Liver (tissue), 3 donors: Measurements from ENCODE around the gene CCN2.
A peak's percentile ranks its signal among the peaks of the same experiment; 100 is the strongest.

Experiments
- CTCF ChIP-seq: fragments of 150-350 bp; IDR thresholded peaks from 2 replicates; pipeline ENCODE4 v1.5.1; 2017; ENCODE audit warnings: improper control_type of control experiment, low read depth, low read length; ENCODE audit not compliant: missing input control
- FOXA2 ChIP-seq: IDR thresholded peaks from 2 replicates; pipeline ENCODE4 v1.6.1; 2016; ENCODE audit warnings: antibody characterized with exemption
- GABPA ChIP-seq, 2 donors: IDR thresholded peaks in 1 of 2; conservative IDR thresholded peaks in 1 of 2; 2 replicates each; pipeline ENCODE4 v1.6.1; 2016; ENCODE audit warnings: antibody characterized with exemption in 2 of 2, mild to moderate bottlenecking in 1 of 2, moderate library complexity in 1 of 2
- HNF4G ChIP-seq: IDR thresholded peaks from 2 replicates; pipeline ENCODE4 v1.6.1; 2016; ENCODE audit warnings: antibody characterized with exemption
- JUND ChIP-seq, 2 donors: IDR thresholded peaks; 2 replicates each; pipeline ENCODE4 v1.6.1; 2016; ENCODE audit warnings: antibody characterized with exemption in 2 of 2
- MAX ChIP-seq: IDR thresholded peaks from 2 replicates; pipeline ENCODE4 v1.6.1; 2016; ENCODE audit warnings: antibody characterized with exemption
- RAD21 ChIP-seq, 2 donors: IDR thresholded peaks; 2 replicates each; pipeline ENCODE4 v1.6.1; 2016; ENCODE audit warnings: antibody characterized with exemption in 2 of 2, mild to moderate bottlenecking in 2 of 2
- REST ChIP-seq: IDR thresholded peaks from 2 replicates; pipeline ENCODE4 v1.6.1; 2016; ENCODE audit warnings: antibody characterized with exemption, mild to moderate bottlenecking
- RXRA ChIP-seq, 2 donors: IDR thresholded peaks; 2 replicates each; pipeline ENCODE4 v1.6.1; 2017 to 2018; ENCODE audit warnings: antibody characterized with exemption in 2 of 2, mild to moderate bottlenecking in 1 of 2
- TAF1 ChIP-seq: conservative IDR thresholded peaks from 2 replicates; pipeline ENCODE4 v1.6.1; 2016; ENCODE audit warnings: antibody characterized with exemption, mild to moderate bottlenecking
- YY1 ChIP-seq: IDR thresholded peaks from 2 replicates; pipeline ENCODE4 v1.6.1; 2016; ENCODE audit warnings: antibody characterized with exemption, mild to moderate bottlenecking
- ZBTB33 ChIP-seq: IDR thresholded peaks from 2 replicates; pipeline ENCODE4 v1.6.1; 2016; ENCODE audit warnings: antibody characterized with exemption
- donor health status: healthy.
- donor health status: healthy.

- TF ChIP-seq CTCF (no peak), TAF1 (no peak), HNF4G (no peak), MAX (no peak), RAD21 (IDR thresholded peaks at IDR 0.05) (no peak), GABPA (IDR thresholded peaks at IDR 0.05 in 1 of 2, conservative IDR thresholded peaks at IDR 0.05 in 1 of 2) (no peak), RXRA (IDR thresholded peaks at IDR 0.05) (no peak), REST (no peak), YY1 (no peak), JUND (IDR thresholded peaks at IDR 0.05) (peak in 1 of 2 donors; percentile 14), ZBTB33 (no peak), FOXA2 (no peak)
Measured at GRCh38 chr6:131949620-131949908, 1.6 kb downstream of the CCN2 start.
